Esophagus mucosa (tissue), 1 donor: ENCODE results near the gene FNTB. TPM values are rescaled to one million over a fixed set of nuclear protein-coding genes. Genes with fewer than 3 reads are reported as not detected.

Experiments
- ATAC-seq: fragments of 200-7000 bp; cut with Tn5 transposase; one replicate; pipeline ENCODE4 v1.9.1; 2020
- total RNA-seq: library from RNA; stranded (reverse); gene quantifications from one replicate; pipeline ENCODE4 v1.2.4, GENCODE V29; 2023
- donor health status: DM: yes; HTN: yes; CAD: no.

The FNTB gene
- total RNA-seq, 1 donor from 2014 or later, result 22.6 TPM

- no peak for ATAC-seq
Measured at GRCh38 chr14:64983439-64984310, 3.0 kb upstream of the FNTB start.

- ATAC-seq, result no peak
Measured at GRCh38 chr14:64987438-64987767, 708 bp downstream of the FNTB start.

GRCh38 chr14:64990296-64990695, 3.6 kb downstream of the FNTB start:
- ATAC-seq, result no peak

- no peak for ATAC-seq
Measured at GRCh38 chr14:64990939-64991338, 4.2 kb downstream of the FNTB start.

GRCh38 chr14:64992328-64992885, 5.7 kb downstream of the FNTB start:
- no peak for ATAC-seq

GRCh38 chr14:64993266-64993930, 6.7 kb downstream of the FNTB start:
- no peak for ATAC-seq

GRCh38 chr14:64994540-64994939, 7.8 kb downstream of the FNTB start:
- no peak for ATAC-seq

- ATAC-seq, result no peak
Measured at GRCh38 chr14:64995291-64995690, 8.6 kb downstream of the FNTB start.

GRCh38 chr14:64997108-64997794, 10.6 kb downstream of the FNTB start:
- peak; percentile 88 for ATAC-seq

- peak; percentile 84 for ATAC-seq
Measured at GRCh38 chr14:64998455-64998931, 11.8 kb downstream of the FNTB start.

GRCh38 chr14:65000898-65001591, 14.3 kb downstream of the FNTB start:
- ATAC-seq, result no peak

- no peak for ATAC-seq
Measured at GRCh38 chr14:65001723-65002122, 15.0 kb downstream of the FNTB start.

- ATAC-seq, result no peak
Measured at GRCh38 chr14:65002586-65003210, 16.0 kb downstream of the FNTB start.

- no peak for ATAC-seq
Measured at GRCh38 chr14:65003394-65003793, 16.7 kb downstream of the FNTB start.

- ATAC-seq, result no peak
Measured at GRCh38 chr14:65006261-65006721, 19.6 kb downstream of the FNTB start.

- ATAC-seq, result no peak
Measured at GRCh38 chr14:65007202-65007601, 20.5 kb downstream of the FNTB start.

- ATAC-seq, result no peak
Measured at GRCh38 chr14:65010211-65010931, 23.7 kb downstream of the FNTB start.

GRCh38 chr14:65011538-65011937, 24.8 kb downstream of the FNTB start:
- ATAC-seq, result no peak

- no peak for ATAC-seq
Measured at GRCh38 chr14:65012353-65012752, 25.7 kb downstream of the FNTB start.

GRCh38 chr14:65015391-65015790, 28.7 kb downstream of the FNTB start:
- no peak for ATAC-seq

GRCh38 chr14:65016471-65016870, 29.8 kb downstream of the FNTB start:
- ATAC-seq, result no peak
